Skeletal muscle cell (primary cell): Measurements from ENCODE around the gene CHN1.

Experiments
- DNase-seq: peaks from one replicate; pipeline ENCODE4 v3.0.0-alpha.2; 2010; ENCODE audit warnings: low read depth
- H3K4me3 ChIP-seq: 2 replicates; pipeline ENCODE4 v1.5.1; 2011; ENCODE audit warnings: low read depth, mild to moderate bottlenecking, control low read depth, low read length, moderate library complexity

CHN1 gene

DNA sequence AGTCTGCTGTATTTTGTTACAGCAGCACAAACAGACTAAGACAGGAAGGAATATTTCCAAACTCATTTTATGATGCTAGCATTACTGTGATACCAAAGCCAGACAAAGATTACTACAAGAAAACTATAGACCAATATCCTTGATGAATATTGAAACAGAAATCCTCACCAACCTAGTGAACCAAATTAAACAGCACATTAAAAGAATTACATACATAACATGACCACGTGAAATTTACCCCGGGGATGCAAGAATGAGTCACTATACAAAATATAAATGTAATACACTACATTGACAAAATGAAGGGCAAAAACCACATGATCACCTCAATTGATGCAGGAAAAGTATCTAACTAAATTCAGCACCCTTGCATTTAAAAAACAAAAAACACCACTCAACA, 112.6 kb downstream of the CHN1 start:
- DNase-seq: no peak
- no peak overlapping the region for H3K4me3 ChIP-seq

DNA sequence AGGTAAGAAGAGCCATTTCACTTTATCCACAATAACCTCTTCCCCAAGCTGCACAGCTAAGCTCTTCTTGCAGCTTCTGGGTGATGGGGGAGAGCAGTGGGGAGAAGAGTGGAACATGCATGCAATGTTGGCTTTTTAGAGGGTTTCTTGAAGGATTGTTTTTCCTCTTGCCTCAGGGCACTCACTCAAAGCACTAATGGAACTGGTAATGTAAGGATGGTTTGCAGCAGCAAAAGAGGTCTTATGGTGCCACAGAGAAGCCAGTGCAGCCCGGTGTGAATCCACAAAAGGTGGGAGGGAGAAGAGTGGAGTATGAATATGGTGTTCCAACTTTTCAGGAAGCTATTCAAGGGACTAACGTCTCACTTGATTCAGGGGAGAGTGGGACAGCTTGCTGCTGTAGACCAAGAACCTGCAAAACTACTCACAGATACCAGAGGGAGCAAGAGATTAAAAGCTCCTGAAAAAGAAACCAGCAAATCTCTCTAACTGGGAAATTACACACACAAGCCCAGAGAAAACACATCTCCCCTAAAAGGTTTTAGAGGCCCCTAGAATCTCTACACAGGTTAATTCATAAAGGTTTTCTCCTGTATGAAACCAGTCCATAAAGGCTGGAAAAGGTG, 116.4 kb downstream of the CHN1 start:
- H3K4me3 ChIP-seq: no peak overlapping the region
- no peak for DNase-seq

DNA sequence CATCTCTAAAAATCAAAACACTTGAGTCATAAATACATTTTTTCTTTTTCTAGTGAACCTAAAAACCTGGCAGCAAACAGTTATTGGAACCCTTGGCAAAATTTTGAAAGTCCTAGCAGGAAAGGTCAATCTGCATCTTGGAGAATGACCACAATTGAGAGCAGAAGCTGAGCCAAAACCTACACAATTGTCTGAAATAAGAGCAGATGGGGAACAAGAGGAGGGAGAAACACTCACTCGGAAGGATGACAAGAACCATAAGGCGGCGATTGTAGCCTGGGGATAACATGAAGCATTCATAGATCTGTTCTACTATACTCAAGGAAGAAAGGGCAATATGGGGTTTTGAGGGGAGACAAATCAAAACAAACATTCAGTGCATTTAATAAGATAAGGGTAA, 117.0 kb downstream of the CHN1 start:
- DNase-seq: no peak
- H3K4me3 ChIP-seq: no peak overlapping the region

DNA sequence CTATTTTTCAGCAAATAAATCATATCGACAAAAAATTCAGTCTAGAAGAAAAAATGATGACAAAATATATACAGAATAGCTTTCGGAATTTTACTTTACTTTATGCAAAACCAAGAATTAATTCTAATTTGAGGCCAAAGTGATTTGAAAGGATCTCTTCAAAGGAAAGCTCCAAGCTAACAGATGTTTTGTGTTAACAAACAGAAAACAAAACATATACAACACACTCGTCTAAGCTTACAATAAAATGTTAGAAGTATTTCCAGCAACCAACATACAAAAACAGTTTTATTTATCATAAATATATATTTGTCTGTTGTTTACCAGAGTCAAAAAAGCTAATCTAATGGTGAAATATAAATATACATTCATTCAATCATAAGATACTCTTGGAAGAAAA, 122.8 kb downstream of the CHN1 start:
- no peak for DNase-seq
- no peak overlapping the region for H3K4me3 ChIP-seq

DNA sequence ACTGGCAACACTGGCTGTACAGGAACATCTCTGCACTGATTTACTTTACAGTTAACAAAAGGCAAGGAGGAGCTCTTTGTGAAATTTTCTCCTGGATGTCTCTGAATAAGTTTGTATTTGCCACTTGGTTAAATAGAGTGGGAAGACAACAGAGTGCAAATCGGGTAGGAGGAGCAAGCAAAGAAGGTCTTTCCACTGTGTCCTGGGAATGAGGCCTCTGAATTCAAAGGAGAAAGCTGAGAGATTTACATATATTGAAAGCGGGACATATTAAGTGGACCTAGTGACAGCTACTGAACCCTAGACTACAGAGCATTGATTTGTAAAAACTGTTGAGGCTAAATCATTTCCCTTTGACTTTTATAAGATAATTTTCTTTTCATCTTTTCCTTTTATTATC, 123.5 kb downstream of the CHN1 start:
- no peak for DNase-seq
- H3K4me3 ChIP-seq: no peak overlapping the region

DNA sequence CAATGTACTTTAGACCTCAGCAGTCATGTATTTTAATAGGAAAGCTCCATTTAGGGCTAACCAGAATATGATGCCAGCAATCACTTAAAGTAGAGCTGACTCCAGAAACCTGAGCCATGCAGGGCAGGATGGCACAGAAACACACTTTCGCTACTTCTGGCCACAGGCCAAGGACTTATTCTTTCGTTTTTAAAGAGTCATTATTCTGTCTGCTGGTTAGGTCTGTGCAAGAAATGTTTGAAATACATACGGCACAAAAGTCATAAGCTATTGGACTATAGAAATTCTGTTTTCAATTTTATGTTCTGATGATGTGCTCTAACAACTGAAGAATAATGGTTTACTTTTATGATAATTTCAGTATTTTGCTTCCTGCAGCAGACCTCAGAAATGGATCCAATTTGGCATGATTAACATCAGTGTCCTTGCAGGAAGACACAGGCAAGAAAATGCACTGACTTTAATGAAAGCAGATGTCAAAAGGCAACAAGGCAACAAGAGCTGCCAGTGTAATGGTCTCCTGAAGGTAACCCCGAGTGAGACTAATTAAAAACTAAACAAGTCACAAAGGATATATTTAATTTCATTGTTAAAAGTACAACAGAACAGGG, 126.5 kb downstream of the CHN1 start:
- H3K4me3 ChIP-seq: peak overlapping the region; percentile 23
- DNase-seq: peak; percentile 8

DNA sequence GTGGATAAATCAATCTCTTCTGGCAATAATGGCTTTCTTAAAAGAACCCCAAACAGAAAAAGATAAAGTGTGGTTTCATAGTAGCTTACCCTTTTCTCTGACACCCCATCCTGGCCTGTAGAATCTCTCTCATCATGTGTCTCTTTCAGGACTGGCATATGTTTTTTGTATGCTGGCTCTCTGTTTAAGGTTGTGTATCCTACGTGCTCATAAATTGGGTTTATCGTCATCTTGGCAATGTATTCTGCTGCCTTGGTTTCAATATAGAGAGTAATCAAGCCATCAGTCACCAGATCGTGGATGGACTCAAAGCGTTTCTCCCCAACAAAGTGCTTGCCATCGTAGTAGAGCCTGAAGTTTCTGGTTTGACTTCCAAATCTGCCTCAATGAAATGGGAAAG, 127.4 kb downstream of the CHN1 start:
- DNase-seq: no peak
- no peak overlapping the region for H3K4me3 ChIP-seq

DNA sequence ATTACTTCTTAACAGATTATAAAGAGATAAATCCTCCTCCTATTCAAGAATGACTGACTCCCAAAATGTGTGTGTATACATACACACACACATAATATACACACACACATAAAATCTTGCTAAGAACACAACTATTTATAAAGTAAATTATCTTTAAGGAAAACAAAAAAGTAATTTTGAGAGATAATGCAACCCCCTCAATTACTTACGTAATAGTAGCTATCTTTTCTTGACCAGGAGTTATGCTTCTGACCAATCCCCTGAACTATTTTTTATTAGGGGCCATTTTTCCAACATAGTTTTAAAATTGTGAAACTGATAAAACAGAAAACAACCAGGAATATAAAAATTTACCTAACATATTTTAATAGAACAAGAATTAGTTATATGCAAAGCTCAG, 127.9 kb downstream of the CHN1 start:
- no peak overlapping the region for H3K4me3 ChIP-seq
- no peak for DNase-seq

DNA sequence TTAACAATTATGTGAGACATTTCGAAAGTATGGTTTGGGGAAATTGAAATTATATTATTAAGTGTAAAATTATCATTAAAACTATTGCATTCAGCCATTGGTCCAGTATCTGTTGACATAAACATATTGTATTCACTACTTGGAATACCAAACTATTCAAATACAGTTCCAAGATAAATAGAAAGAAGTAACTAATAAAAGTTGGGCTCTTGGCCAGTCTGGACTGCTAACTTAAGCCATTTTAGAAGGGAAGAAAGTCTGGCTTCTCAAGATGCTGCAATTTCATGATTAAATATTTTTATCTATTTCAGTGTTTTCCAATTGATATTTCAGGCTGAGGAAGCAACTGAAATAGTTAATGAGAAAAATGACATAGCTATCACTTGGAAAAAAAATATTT, 131.1 kb downstream of the CHN1 start:
- DNase-seq: no peak
- no peak overlapping the region for H3K4me3 ChIP-seq

DNA sequence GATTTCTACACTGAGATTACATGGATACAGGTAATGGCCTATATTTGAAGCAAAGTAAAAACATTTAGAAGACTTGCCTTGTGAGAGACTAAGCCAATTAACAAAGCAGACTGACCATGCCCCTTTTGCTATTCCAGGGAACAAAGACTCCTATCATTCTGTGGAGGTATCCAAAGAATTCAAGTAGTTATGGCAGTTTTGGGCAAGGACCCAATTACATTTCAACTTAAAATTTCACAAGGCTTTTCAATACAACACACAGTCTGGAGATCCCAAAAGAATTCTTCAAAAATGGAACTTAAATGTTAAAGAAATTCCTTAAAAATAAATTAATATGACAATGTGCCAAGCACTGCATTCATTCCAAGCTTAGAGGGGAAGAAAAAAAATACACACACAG, 131.7 kb downstream of the CHN1 start:
- DNase-seq: no peak

DNA sequence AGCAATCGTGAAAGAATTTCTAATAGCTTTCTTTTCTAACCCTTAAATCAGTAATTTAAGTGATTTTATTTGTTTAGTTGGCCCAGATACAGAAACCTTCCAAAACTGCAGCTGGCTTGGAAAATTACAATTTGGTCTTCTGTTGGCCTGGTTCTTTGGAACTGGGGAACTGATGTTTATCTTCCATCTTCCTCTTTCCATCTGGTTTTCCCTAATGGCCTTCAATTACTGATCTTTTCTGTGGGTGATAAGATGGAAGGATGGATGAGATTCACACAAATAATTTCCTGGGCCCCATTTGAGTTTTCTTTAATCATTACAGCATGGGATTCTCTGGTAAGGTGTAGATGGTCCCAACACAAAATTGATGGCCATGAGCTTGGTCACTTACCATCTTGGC, 134.4 kb downstream of the CHN1 start:
- H3K4me3 ChIP-seq: no peak overlapping the region
- no peak for DNase-seq

More for the DNA sequence above, 131.7 kb downstream of the CHN1 start:
- H3K4me3 ChIP-seq: no peak overlapping the region

DNA sequence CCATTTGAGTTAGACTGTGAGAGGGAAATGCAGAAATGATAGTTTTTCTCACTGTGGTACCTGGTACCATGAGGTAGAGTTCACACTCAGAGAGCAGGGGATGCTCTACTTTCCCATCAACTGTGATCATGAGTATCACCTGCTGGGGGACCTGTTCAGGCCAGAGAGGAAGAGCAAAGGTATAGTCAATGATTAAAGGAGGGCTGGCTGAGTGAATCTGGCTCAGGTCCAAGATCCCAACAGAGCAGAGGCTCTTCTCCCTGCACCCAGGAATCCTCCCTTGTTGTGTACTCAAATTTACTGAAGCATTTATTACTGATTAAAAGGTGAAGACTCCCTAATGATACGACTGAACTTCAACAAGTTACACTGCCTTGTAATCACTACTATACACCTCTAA, 136.3 kb downstream of the CHN1 start:
- DNase-seq: no peak
- H3K4me3 ChIP-seq: no peak overlapping the region

DNA sequence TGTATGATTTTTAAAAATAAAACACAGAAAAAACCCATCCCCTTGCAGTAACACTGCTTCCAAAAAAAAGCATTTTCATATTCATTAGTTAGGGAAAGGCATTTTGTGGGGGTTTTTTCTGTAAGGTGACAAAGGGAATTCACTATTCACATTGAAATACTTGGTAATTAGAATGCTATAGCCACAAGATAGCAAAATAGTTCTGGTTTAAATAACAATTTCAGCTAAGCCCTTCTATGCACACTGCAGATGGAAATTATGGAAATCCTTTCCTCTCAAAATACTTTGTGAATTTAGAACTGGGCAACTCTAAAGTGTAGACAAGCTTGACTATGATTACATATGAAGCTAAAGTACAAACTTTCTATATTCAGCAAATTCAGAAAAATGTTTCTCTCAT, 138.8 kb downstream of the CHN1 start:
- DNase-seq: no peak
- no peak overlapping the region for H3K4me3 ChIP-seq

DNA sequence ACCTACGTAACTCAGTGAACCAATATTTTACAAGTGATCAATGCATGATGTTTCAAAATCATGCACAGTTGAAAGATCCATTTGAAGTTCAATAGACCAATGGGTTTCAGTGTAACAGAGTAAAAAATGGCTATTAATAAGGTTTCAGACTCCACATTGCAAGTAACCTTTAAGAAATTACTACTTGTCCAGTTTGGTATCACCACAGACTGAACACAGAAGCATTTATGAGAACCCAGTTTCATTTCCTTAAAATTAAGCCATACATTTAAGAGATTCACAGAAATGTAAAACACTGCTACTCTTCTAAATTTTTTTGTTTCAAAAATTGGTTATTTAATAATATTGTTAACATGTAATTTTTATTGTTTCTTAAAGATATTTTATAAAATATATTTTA, 142.0 kb downstream of the CHN1 start:
- DNase-seq: no peak
- no peak overlapping the region for H3K4me3 ChIP-seq

DNA sequence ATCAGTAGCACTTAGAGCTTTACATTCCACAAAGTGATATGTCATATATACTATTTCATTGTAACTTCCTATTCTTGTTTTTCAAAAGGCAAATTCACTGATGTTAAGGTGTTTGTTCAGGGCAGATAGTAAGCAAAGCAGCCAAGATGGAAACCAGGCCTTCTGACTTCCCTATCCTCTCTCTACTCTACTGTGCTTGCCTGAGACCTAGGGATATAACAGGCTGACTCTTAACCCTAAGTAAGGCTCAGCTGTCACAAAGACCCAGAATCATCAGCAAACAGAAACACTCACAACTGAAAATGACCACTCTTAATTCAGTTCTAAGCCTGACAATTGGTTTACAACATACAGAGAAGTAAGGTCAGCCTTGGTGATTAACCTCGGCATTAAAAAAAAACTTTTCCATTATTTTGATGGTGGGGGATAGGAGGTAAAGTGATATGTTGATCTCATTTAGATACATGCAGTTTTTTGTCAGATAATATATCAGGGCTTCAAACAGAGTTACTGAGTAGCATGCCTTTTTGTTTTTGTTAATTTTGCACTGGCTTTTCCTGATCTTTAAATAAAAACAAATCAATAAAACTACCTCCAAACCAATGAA, 145.5 kb downstream of the CHN1 start:
- no peak for DNase-seq
- H3K4me3 ChIP-seq: no peak overlapping the region

DNA sequence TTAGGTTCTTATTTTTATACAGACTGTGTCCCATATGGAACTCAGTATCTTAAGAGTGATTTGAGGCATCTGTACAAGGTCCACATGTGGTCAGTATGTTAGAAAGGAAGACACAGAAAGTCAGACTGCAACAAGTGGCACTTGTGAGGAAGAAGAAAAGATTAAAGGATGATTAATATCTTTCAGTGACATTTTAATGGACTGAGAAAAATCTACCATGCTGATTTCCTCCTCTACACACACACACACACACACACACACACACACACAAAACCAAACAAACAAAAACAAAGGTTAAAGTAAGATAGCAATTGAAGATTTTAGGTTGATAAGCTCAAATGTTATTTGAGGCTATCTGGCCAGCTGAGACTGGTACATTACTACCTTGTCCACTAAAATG, 146.4 kb downstream of the CHN1 start:
- H3K4me3 ChIP-seq: no peak overlapping the region
- DNase-seq: no peak

DNA sequence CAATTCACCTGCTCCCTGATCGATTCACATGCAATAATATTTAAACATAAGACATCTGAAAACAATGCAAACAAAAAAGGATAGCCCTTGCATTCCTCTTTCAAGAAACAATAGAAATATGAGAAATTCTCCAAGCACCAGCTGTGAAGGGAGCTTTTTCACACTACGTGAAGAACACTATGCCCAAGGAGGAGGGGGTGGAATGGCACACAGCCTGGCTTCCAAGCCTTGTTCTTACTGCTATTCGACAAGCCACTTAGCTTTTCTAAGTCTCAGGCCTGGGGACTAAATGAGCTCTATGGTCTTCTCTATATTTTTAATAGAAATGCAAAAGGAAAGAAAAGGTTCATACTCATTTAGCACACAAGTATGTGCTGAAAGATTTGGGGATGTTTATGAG, 148.7 kb downstream of the CHN1 start:
- H3K4me3 ChIP-seq: no peak overlapping the region
- DNase-seq: no peak

DNA sequence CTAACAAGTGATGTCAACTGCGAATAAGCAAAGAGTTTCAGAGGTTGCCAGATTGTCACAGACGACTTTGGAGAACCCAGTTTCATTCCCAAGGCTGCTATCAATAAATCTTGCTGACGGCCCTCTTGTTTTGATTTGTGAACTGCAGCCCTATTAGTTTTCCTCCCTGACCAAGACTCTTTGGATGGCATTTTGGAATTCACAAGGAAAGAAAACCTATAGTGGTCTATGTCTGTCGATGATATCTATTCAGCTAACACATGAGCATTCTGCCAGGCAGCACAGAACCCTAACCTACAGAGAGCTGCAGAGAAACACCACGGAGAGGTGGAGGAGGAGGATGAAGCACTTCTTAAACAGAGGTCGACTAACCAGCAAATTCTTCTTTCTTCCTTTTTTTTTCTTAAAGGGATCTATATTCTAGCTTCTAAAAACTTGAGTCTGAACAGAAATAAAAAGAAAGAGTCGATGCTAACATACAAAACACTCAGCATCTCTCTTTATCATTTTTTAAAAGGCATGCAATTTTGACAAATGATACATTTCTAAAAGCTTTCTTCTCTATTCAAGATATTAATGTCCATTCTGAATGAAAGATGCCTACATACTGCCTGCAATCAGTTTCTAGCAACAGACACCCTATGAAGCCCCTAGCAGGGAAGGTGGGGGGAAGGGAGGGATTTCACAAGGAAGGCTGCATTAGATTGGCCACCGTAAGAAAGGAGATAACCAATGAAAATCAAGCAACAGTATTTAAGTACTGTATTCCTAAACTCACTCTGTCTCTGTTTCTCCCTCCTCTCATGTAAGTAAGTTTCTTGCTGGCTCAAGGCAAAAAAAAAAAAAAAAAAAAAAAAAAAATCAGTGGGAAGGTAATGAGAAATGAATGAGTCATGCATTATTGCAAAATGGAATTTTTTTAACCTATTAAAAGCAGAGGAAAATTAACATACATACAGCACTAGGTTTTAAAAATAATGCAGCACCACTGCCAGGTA, 157.9 kb downstream of the CHN1 start:
- H3K4me3 ChIP-seq: peak overlapping the region; percentile 54
- DNase-seq: peak; percentile 82

DNA sequence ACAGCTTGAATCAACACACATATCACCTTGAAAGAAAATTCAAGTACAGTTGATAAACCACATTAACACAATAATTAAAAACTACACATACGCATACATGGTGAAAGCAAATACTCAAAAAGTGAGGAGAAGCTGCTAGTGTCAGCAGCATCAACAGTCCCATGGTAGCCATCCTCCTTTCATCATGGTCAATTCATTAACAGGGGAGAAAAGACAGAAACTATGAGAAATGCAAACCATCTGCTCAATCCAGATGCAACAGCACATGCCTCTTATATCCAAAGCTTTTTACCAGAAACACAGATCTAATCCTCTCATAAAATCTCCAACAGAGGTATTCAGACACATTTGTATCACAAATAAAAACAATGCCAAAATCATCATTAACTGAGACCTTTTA, 159.0 kb downstream of the CHN1 start:
- peak overlapping the region; percentile 54 for H3K4me3 ChIP-seq
- no peak for DNase-seq

DNA sequence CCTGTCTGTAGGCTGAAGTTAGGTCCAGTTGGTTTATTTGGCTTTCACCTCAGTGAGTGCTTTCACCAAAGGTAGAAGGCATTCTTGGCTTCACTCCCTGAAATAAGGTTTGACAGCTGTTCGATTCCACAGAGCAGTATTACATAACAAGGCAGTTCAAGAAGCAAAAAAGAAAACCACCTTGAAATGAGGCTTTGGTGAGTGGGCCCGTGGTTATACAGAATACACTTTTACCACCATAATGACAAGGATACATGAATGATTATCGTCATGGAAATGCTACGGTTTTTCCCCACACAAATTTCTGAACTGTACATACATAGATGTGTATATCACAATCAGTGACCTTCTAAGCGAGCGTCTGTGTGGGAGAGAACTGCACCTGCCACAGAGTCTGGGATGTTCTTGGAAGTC, 160.9 kb downstream of the CHN1 start:
- DNase-seq: no peak
- H3K4me3 ChIP-seq: no peak overlapping the region
